Measurements from ENCODE around the gene ZNF200. TPM values are rescaled to one million over a fixed set of nuclear protein-coding genes. Genes with fewer than 3 reads are reported as not detected.
"Not testable (repeated sequence)": the region's sequence is repeated elsewhere in the genome, so short reads cannot be mapped to it uniquely, and the experiment has no call there.

The ZNF200 gene
- total RNA-seq, 1 donor from 2014 or later: 7.6 TPM

- DNase-seq (ENCODE audit: low spot score): no peak
Observed at GRCh38 chr16:3202903-3203539, 31.9 kb downstream of the ZNF200 start.

- no peak for DNase-seq (ENCODE audit: low spot score)
Observed at GRCh38 chr16:3198334-3199072, 36.5 kb downstream of the ZNF200 start.

- not testable (repeated sequence) for DNase-seq (ENCODE audit: low spot score)
Observed at GRCh38 chr16:3197694-3198333, 37.1 kb downstream of the ZNF200 start.

GRCh38 chr16:3195975-3196374 lies 39.0 kb downstream of the ZNF200 start:
- no peak for DNase-seq (ENCODE audit: low spot score)

GRCh38 chr16:3194792-3195191 lies 40.2 kb downstream of the ZNF200 start:
- no peak for DNase-seq (ENCODE audit: low spot score)

GRCh38 chr16:3193221-3194212 lies 41.4 kb downstream of the ZNF200 start:
- no peak for DNase-seq (ENCODE audit: low spot score)

GRCh38 chr16:3192476-3193019 lies 42.4 kb downstream of the ZNF200 start:
- DNase-seq (ENCODE audit: low spot score): no peak

GRCh38 chr16:3190949-3191353 lies 44.0 kb downstream of the ZNF200 start:
- DNase-seq (ENCODE audit: low spot score): no peak

- DNase-seq (ENCODE audit: low spot score): no peak
Observed at GRCh38 chr16:3189869-3190268, 45.1 kb downstream of the ZNF200 start.

- DNase-seq (ENCODE audit: low spot score): no peak
Observed at GRCh38 chr16:3188925-3189825, 45.8 kb downstream of the ZNF200 start.

GRCh38 chr16:3188675-3188924 lies 46.4 kb downstream of the ZNF200 start:
- DNase-seq (ENCODE audit: low spot score): no peak

GRCh38 chr16:3187798-3188674 lies 46.9 kb downstream of the ZNF200 start, which contains the start of gene OR1F1:
Gene OR1F1, plus strand, starts transcription at chr16:3188204.
- no peak for DNase-seq (ENCODE audit: low spot score)

- no peak for DNase-seq (ENCODE audit: low spot score)
Observed at GRCh38 chr16:3186946-3187690, 47.8 kb downstream of the ZNF200 start.

- no peak for DNase-seq (ENCODE audit: low spot score)
Observed at GRCh38 chr16:3183445-3184139, 51.4 kb downstream of the ZNF200 start.

GRCh38 chr16:3182608-3183444 lies 52.1 kb downstream of the ZNF200 start:
- DNase-seq (ENCODE audit: low spot score): no peak

- not testable (repeated sequence) for DNase-seq (ENCODE audit: low spot score)
Observed at GRCh38 chr16:3182293-3182607, 52.7 kb downstream of the ZNF200 start.

GRCh38 chr16:3180445-3180878 lies 54.5 kb downstream of the ZNF200 start:
- no peak for DNase-seq (ENCODE audit: low spot score)
